ENCODE measurements around the gene MRPS35.

Gene MRPS35

DNA sequence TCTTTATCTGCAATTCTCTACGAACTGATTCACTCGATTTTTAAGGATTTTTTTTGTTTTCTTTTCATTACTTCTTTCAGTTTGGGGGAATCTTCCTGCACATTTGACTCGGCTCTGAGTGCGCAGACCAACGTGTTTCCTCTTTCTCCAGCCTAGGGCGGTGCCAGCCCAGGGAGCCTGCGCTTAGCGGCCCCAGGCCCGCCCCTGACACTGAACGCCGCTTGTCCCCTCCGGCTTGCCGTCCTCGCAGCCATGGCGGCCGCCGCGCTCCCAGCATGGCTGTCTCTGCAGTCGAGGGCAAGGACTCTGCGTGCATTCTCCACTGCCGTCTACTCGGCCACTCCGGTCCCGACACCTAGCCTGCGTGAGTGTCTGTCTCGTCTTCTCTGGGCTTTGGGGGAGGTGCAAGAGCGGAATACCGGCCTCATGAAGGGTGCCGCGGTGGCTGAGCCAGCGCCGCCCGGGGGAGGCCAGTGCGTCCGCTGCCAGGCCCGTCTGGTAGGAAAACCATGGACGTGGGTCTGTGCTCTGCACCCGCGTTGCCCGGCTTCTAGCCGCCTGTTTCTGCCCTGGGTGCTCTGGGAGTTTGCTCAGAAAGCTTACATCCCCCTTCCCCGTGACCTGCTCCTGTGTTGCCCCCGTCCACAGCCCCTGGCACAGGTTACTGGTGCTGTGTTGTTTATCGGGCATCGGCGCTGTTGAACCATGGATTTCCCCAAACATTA lies at the start of gene MRPS35:
Gene MRPS35, plus strand, starts transcription at position 241 of the 725 bp plus-strand sequence. Its CDS starts 12 bp downstream, at position 253.
- FAIRE-seq: no peak

- no peak for FAIRE-seq
These were observed 44.9 kb upstream of the MRPS35 start for GRCh38 chr12:27665704-27666103.

- FAIRE-seq: no peak
These were observed 44.1 kb upstream of the MRPS35 start for GRCh38 chr12:27666510-27666909.

DNA sequence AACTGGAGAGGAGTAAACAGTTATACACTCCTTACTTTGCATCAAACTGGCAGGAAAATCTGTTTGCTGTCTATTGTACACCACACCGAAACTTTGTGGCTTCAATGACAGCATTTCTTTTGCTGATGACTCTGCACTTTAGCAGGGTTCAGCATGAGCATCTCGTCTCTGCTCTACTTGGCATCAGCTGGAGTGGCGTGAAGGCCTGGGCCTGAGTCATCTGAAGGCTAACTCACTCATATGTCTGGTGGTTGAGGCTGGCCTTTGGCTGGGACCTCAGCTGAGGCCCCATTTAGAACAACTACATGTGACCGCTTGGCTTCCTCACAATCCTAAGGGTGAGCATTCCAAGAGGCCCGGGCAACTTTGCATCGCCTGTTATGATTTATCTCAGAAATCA lies 43.1 kb upstream of the MRPS35 start:
- no peak for FAIRE-seq

GRCh38 chr12:27672051-27672450 lies 38.6 kb upstream of the MRPS35 start:
- no peak for FAIRE-seq

DNA sequence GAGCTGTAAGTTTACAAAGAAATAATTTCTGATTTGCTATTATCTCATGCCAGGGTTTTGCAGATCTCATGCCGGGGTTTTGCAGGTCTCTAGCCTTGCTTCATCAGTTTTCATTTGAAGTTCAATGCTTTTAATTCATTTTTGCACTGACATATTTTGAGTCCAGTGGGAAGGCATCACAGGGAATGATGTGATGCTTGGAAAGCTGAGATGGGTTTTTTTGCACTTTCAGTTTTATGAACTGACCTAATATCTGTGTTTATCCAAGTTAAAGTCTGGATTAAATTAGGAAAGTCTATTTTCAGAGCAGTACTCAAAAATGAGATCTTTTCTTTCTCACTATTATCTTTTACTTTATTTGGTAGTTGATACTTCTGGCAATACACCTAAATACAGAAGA lies 38.0 kb upstream of the MRPS35 start:
- no peak for FAIRE-seq

DNA sequence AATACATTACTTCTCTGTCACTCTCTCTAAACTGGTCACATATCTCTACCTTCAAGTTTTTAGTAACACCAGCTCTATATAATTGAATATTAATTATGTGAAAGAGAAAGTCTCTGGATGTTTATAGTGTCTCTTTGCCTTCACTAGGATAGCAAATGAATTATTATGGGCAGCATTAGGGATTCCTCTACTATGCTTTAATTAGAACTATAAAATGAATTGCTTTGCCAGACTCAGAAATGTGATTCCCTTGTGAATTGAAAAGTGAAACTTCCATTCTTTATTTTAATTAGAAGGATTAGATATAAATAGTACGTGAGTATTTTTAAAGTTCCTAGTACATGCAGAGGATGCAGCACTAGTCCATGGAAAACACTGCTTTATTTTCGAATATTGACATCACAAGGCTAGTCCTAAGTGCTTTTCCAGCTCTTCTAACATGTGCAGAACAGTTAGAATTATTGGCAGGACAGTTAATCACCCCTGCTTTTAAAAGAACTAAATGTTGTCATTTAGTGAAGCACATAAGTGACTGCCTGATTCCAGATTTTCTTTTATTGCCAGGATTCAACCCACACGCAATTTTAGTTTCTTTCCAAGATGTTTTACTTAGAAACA lies 37.4 kb upstream of the MRPS35 start:
- no peak for FAIRE-seq

DNA sequence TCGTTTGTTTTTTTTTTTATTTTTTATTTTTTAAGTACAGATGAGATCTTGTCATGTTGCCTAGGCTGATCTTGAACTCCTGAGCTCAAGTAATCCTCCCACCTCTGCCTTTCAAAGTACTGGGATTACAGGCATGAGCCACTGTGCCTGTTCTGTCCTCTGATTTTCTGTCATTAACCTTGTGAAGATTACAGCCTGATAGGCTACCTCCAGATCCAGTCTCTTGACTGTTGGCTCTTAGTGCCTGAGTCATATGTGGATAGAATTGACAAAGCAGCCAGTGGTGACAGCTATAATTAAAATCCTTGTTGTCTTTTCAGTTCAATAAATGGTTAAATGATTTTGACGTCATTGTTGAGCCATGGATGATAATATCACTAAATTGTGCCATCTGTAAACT lies 35.6 kb upstream of the MRPS35 start:
- no peak for FAIRE-seq

GRCh38 chr12:27680619-27681018 lies 30.0 kb upstream of the MRPS35 start:
- FAIRE-seq: no peak

GRCh38 chr12:27682534-27682933 lies 28.1 kb upstream of the MRPS35 start:
- FAIRE-seq: no peak

- FAIRE-seq: no peak
These were observed 25.4 kb upstream of the MRPS35 start for GRCh38 chr12:27685274-27685673.

- no peak for FAIRE-seq
These were observed 24.5 kb upstream of the MRPS35 start for GRCh38 chr12:27686147-27686546.

- no peak for FAIRE-seq
These were observed 22.0 kb upstream of the MRPS35 start for GRCh38 chr12:27688671-27689070.

DNA sequence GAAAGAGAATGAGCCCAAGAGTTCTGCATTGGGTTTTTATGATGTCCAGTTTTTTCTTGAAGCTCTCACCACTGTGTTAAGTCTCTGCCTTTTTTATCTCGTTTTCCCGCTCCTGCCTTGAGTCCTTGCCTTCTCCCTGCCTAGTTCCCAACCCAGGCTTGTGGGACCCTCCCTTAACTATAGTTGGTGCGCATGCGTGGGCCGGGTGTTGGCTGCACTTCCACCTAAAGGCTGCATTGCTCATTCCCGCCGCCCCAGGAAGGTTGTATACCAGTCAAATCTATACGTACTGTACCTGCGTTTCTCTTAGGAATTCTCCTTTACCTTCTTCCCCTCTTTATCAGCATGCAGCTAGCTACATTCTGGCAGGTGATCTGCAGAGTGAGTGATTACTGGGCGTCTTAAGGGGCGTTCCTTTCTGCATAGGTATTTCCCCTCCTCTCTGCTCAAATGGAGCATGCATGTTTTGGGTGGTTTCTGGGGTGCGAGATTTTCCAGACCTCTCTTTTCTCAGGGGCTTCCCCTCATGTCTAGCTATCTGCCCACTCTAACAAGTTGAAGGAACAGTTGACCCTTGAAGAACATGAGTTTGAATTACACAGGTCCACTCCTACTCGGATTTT lies 21.0 kb upstream of the MRPS35 start:
- no peak for FAIRE-seq

- no peak for FAIRE-seq
These were observed 17.2 kb upstream of the MRPS35 start for GRCh38 chr12:27693403-27693802.

GRCh38 chr12:27695556-27696292 lies 14.9 kb upstream of the MRPS35 start:
- no peak for FAIRE-seq

- FAIRE-seq: no peak
These were observed 14.4 kb upstream of the MRPS35 start, which contains the start of gene REP15 for GRCh38 chr12:27696293-27696652. REP15 (plus strand) TSS chr12:27696447; CDS start chr12:27696563, 116 bp downstream.

DNA sequence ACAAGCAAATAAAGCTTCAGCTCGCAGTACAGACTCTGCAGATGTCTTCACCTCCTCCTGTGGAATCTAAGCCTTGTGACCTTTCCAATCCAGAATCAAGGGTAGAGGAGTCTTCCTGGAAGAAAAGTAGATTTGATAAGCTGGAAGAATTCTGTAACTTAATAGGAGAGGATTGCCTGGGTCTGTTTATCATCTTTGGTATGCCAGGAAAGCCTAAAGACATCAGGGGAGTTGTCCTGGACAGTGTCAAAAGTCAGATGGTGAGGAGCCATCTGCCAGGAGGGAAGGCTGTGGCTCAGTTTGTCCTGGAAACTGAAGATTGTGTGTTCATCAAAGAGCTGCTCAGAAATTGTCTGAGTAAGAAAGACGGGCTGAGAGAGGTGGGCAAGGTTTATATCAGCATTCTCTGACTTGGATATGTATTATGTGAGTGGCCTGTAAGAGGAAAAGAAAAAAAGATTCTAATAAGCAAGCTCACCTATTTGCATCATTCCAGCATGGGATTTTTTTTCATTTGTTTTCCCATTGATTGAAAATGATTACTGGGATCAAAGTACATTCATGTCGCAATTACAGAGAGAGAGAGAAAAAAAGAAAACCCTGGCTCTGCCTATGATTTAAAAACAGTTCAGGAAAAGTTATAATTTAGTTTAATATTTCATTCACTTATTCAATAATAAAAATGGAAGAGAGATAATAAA lies 13.6 kb upstream of the MRPS35 start:
- no peak for FAIRE-seq

- peak; percentile 27 for FAIRE-seq
These were observed 6.7 kb upstream of the MRPS35 start for GRCh38 chr12:27703720-27704452.

DNA sequence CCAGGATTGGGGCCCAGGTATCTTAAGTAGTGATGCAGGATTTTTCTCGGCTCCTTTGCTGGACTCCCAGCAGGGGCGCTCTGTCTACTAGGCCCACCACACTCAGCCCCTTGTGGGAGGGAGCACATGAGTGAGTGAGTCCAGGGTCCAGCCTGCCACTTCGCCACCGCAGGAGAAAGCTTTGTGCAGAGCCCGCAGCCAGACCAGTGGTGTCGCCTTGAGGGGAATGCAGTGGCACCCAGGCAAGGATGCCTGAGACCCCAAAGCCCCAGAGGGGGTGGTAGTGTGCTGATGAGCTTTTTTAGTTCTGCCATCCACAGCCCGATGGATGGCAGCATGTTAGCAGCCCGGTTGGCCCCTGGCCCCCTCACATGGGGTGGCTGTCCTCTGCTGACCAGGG lies 5.4 kb upstream of the MRPS35 start:
- no peak for FAIRE-seq

- FAIRE-seq: no peak
These were observed 3.4 kb upstream of the MRPS35 start for GRCh38 chr12:27707216-27707615.

All from islet of Langerhans (tissue), 1 donor.